Measurements from ENCODE around the gene CYLD. TPM values are rescaled to one million over a fixed set of nuclear protein-coding genes. Genes with fewer than 3 reads are reported as not detected.

CYLD gene
- total and polyA plus RNA-seq, 7 donors, result 7.9 to 45.3 (median 29.6) TPM

DNA sequence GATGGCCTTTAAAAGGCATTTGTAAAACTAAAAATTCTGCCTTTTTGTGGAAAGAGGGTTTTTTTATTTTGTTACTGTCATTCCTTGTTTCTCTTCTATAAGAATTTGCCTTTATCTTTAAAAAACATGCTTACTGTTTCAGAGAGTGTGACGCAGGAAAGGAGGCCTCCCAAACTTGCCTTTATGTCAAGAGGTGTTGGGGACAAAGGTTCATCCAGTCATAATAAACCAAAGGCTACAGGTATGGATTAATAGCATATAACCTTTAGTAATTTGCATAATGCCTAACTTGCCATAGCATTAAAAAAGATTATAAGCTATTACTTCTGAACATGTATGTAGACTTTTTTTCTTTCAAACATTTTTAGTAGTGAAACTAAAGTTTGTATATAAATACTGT, 34.2 kb downstream of the CYLD start:
- H3K27me3 ChIP-seq, result no peaks in the 10 kb centered on the region
- intact Hi-C loops (cut with DNase I), result no loop called here
- H3K9me3 ChIP-seq, result no peaks in the 10 kb centered on the region
- no peak for DNase-seq
- no peaks in the 10 kb centered on the region for H3K4me1 ChIP-seq
- no peak overlapping the region for H3K4me3 ChIP-seq
- H3K27ac ChIP-seq, result no peak overlapping the region
- H3K36me3 ChIP-seq, result peaks cover 0 to 34% (median 8%) of the 10 kb centered on the region in 4 donors
- TF ChIP-seq POLR2AphosphoS5 (IDR thresholded peaks at IDR 0.05), result no peak
- TF ChIP-seq, protein P1, sequence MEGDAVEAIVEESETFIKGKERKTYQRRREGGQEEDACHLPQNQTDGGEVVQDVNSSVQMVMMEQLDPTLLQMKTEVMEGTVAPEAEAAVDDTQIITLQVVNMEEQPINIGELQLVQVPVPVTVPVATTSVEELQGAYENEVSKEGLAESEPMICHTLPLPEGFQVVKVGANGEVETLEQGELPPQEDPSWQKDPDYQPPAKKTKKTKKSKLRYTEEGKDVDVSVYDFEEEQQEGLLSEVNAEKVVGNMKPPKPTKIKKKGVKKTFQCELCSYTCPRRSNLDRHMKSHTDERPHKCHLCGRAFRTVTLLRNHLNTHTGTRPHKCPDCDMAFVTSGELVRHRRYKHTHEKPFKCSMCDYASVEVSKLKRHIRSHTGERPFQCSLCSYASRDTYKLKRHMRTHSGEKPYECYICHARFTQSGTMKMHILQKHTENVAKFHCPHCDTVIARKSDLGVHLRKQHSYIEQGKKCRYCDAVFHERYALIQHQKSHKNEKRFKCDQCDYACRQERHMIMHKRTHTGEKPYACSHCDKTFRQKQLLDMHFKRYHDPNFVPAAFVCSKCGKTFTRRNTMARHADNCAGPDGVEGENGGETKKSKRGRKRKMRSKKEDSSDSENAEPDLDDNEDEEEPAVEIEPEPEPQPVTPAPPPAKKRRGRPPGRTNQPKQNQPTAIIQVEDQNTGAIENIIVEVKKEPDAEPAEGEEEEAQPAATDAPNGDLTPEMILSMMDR (IDR thresholded peaks at IDR 0.05), result no peak
- no peak for TF ChIP-seq EP300 (IDR thresholded peaks at IDR 0.05)
- no peak for TF ChIP-seq POLR2A (IDR thresholded peaks at IDR 0.05)
- WGBS, 2 donors, result 10 to 59% methylated on average over 1 of the region's 1 CpG

DNA sequence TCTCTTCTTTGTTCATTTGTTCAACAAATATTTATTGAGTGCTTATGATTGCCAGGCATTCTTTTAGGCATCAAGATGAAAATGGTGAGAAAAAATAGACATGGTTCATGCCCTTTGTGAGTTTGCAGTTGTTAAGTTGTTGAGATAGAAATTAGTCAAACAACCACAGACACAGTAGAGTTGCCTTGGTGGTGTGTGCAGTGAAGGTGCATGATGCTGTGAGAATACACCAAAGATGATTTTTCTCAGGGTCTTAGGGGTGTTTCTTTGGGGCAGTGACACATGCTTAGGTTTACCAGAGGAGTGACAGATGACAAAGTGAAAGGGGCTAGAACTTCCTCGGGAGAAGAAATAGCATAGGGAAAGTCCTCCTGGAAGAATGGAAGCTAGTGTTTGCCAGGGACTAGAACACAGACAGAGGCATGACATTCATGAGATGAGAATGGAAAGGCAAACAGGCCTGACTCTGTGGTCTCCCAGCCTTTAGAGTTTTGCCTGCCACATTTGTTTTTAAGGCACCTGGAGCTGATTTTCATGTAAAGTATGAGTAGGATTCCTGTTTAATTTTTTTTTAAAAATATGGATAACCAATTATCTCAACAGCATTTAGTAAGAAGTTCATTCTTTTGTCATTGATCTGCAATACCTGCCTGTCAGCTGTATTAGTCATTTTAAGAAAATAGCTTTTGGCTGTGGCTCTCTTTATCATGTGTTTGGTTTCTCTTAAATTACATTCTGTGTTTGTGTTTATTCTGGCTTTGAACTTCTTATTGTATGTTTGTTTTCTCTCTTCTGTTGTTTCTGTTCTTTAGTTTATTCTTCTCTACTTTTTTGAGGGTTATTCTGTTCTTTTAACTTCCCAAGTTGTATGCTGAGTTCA, 36.6 kb downstream of the CYLD start:
- no peak for TF ChIP-seq EP300 (IDR thresholded peaks at IDR 0.05)
- TF ChIP-seq POLR2A (IDR thresholded peaks at IDR 0.05), result no peak
- TF ChIP-seq POLR2AphosphoS5 (IDR thresholded peaks at IDR 0.05), result no peak
- TF ChIP-seq, protein P1 (IDR thresholded peaks at IDR 0.05), result no peak
- Histone ChIP-seq H3K4me1 (no peaks in the 10 kb centered on the region), H3K36me3 (peaks cover 0 to 57% (median 10%) of the 10 kb centered on the region in 4 donors), H3K9me3 (no peaks in the 10 kb centered on the region), H3K27me3 (no peaks in the 10 kb centered on the region), H3K4me3 (no peak overlapping the region), H3K27ac (no peak overlapping the region)
- intact Hi-C loops (cut with DNase I), result no loop called here
- WGBS, 2 donors, result 69 to 70% methylated on average over 1 of the region's 1 CpG
- DNase-seq, result no peak

DNA sequence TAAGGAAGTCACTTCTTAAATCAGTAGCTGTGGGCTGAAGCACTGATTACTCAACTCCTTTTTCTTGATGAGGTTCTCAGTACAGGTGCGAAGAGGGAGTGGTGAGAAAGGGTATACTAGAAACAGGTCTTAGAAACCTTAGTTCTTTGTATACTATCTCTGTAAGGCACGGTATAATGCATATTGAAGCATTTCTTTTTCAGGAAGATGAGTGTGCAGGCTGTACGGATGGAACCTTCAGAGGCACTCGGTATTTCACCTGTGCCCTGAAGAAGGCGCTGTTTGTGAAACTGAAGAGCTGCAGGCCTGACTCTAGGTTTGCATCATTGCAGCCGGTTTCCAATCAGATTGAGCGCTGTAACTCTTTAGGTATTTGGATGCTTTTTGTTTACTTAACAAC, 39.2 kb downstream of the CYLD start:
- intact Hi-C loops (cut with DNase I), result no loop called here
- TF ChIP-seq, protein P1 (IDR thresholded peaks at IDR 0.05), result no peak
- no peak for TF ChIP-seq POLR2A (IDR thresholded peaks at IDR 0.05)
- no peak for TF ChIP-seq EP300 (IDR thresholded peaks at IDR 0.05)
- TF ChIP-seq POLR2AphosphoS5 (IDR thresholded peaks at IDR 0.05), result no peak
- H3K36me3 ChIP-seq, result peaks cover 0 to 79% (median 15%) of the 10 kb centered on the region in 4 donors
- 91 to 94% methylated on average over 7 of the region's 7 CpGs for WGBS, 2 donors
- H3K4me3 ChIP-seq, result no peak overlapping the region
- H3K9me3 ChIP-seq, result no peaks in the 10 kb centered on the region
- no peak overlapping the region for H3K27ac ChIP-seq
- DNase-seq, result no peak
- no peaks in the 10 kb centered on the region for H3K27me3 ChIP-seq
- H3K4me1 ChIP-seq, result no peaks in the 10 kb centered on the region

DNA sequence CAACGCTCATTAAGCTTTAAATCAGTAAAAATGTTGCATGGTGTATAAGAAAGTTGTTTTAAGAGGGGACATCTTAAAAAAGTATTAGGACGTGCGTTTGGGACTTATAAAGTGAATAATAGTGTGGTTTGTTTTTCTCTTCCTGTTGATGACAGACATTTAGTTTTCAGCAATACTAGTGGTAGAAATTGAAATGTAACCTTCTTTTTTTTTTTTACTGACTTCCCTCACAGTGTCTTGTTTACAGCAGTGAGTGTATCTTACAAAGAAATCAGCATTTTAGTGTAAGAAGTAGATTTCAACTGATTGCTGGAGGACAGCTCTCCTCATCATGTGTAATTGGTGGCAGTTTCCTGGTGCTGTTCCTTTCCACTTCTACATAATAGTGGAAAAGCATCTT, 39.6 kb downstream of the CYLD start:
- no peak for DNase-seq
- intact Hi-C loops (cut with DNase I), result no loop called here
- H3K36me3 ChIP-seq, result peaks cover 0 to 84% (median 15%) of the 10 kb centered on the region in 4 donors
- TF ChIP-seq POLR2AphosphoS5 (IDR thresholded peaks at IDR 0.05) (no peak), EP300 (IDR thresholded peaks at IDR 0.05) (no peak), POLR2A (IDR thresholded peaks at IDR 0.05) (no peak)
- TF ChIP-seq, protein P1 (IDR thresholded peaks at IDR 0.05), result no peak
- H3K4me1 ChIP-seq, result no peaks in the 10 kb centered on the region
- no peaks in the 10 kb centered on the region for H3K9me3 ChIP-seq
- H3K27me3 ChIP-seq, result no peaks in the 10 kb centered on the region
- H3K4me3 ChIP-seq, result no peak overlapping the region
- H3K27ac ChIP-seq, result no peak overlapping the region
- 84 to 92% methylated on average over 3 of the region's 3 CpGs for WGBS, 2 donors

Data from sigmoid colon (tissue), 7 donors.